ENCODE results near the gene ITSN2.
A peak's percentile ranks its signal among the peaks of the same experiment; 100 is the strongest.

ITSN2 gene

GRCh38 chr2:24262421-24262970, 97.8 kb downstream of the ITSN2 start:
- DNase-seq, result no peak

DNA sequence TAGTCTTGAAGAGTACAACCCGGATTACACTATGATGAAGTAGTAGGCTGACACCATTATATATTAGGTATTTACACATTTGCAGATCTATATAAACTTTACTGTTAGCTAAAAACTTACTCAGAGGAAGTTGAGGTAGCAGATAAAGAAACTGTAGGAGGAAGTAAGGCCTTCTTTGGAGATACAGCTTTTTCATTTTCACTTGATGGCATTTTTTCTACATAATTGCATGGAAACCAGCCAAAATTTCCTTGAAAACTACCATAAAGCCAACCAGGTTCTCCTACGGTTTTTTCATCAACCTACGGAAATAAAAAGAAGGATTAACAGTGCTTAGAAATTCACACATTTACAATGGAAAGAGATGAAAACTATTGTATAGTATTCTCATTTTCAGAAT, 98.9 kb downstream of the ITSN2 start:
- DNase-seq, result no peak

DNA sequence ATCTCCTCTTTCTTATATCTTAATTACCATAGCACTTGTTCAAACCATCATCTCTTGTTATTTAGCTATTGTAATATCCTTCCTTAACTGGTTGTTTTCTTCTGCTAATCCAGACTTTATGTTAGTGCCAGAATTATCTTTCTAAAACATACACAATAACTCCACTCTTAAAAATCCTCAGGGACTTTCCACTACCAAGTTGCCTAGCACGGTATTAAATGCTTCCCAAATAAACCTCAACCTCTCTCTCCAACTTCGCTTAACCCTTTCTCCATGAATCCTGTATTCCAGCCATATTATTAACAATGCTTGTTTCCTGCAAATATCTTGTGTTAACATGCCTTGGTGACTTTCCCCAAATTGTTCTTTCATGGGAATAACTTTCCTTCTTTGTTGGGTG, 101.0 kb downstream of the ITSN2 start:
- no peak for DNase-seq

GRCh38 chr2:24258718-24259117, 101.6 kb downstream of the ITSN2 start:
- DNase-seq, result no peak

GRCh38 chr2:24253303-24253919, 106.9 kb downstream of the ITSN2 start:
- no peak for DNase-seq

- no peak for DNase-seq
Measured at GRCh38 chr2:24247592-24247991, 112.7 kb downstream of the ITSN2 start.

DNA sequence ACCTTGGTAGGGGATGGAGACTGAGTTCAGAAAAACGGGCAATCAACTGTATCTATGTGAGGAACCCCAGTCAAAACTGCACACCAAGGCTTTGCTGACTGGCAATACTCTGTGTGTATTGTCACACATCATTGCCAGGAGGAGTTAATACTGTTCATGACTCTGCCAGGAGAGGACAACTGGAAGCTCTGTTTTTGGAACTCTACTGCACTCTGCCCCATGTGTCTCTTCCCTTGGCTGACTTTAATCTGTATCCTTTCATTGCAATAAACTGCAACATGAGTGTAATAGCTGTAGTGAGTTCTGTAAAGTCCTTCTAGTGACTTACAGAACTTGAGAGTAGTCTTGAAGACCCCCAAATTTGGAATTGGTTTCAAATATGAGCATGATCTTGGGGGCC, 113.2 kb downstream of the ITSN2 start:
- DNase-seq, result no peak

DNA sequence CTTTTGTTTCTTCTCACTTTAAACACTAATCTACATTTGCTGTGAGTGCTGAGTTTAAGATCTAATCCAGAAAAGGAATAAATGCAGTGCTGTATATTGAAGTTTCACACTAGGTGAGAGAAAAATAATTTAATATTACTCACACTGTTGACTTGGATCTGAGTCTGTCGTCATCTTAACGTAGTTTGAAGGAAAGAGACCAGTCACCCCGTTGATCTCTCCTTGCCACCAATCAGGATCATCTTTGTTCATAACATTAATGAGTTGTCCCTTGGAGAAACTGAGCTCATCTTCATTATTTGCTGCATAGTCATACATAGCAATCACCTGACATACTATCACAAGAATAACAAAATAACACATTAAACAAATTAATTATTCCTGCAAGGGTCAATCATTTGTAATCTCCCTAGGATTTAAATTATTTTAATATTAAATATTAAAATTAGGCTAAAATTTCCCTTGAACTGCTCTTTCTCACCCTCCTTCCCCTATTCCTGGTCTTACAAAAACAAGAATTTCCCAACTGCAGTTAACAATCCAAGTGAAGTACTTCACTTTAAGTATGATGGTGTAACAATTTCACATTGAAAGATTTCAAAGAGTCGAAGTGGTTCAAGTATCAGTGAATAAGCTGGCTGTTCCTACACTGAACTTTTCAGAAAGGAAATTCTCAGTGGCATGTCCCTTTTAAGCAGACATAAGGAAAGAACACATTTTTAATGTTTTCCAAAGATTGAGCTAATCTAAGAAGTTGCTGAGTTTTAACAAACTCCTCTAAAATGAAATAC, 114.2 kb downstream of the ITSN2 start:
- DNase-seq, result no peak

DNA sequence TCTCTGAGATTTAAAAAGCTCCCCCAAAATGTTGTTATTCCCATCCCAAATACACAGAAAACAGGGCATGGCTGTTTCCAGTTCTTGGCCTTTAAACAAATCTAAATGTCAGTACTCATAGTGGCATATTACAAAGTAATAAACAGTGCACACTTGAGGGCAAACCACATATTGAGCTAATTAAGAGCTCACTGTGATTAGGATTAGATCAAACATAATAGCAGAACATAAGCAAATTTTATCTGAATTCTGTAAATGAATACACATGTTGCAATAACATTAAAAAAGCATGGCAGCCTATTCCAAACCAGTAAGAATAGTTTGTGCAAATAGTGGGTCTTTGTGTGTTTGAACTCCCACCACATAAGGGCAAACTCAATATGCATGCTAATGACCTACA, 118.8 kb downstream of the ITSN2 start:
- DNase-seq, result no peak

- DNase-seq, result no peak
Measured at GRCh38 chr2:24239553-24239952, 120.8 kb downstream of the ITSN2 start.

- peak; percentile 82 for DNase-seq
Measured at GRCh38 chr2:24238158-24238557, 122.2 kb downstream of the ITSN2 start.

GRCh38 chr2:24237313-24237712, 123.0 kb downstream of the ITSN2 start:
- no peak for DNase-seq

DNA sequence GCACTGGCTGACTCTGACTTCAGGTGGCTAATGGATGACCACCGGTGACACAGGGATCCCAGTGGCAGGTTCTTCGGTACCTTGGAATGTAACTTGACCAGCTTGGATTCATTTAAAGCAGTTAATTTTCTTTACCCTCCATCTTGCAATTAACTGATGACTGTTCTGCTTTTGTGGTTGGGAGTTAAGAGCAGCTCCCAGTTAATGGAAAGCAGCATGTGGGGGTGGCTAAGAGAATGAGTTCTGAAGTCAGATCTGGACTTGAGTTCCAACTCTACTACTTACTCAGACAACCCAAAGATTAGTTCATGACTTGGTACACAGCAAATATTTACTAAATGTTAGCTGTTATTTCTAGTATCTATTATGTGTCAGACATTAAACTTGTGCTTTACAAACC, 127.0 kb downstream of the ITSN2 start:
- no peak for DNase-seq

- no peak for DNase-seq
Measured at GRCh38 chr2:24231461-24231881, 128.9 kb downstream of the ITSN2 start.

DNA sequence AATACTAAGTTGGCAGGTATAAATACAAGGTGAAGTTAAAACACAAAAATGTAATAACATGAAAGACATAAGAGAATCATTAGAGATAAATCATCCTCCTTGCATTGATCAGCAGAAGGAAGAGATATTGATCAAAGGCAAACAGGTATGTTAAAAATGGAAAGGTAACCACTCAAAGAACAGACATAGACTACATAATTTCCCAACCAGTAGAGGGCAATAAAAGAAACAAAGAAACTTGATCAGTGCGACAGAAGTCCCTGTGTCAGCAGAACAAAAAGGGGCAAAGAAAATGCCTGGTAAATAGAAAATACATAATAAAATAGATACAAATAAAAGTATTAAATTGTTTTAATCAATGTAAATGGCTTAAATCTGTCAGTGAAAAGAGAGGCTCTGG, 131.9 kb downstream of the ITSN2 start:
- DNase-seq, result peak; percentile 13

DNA sequence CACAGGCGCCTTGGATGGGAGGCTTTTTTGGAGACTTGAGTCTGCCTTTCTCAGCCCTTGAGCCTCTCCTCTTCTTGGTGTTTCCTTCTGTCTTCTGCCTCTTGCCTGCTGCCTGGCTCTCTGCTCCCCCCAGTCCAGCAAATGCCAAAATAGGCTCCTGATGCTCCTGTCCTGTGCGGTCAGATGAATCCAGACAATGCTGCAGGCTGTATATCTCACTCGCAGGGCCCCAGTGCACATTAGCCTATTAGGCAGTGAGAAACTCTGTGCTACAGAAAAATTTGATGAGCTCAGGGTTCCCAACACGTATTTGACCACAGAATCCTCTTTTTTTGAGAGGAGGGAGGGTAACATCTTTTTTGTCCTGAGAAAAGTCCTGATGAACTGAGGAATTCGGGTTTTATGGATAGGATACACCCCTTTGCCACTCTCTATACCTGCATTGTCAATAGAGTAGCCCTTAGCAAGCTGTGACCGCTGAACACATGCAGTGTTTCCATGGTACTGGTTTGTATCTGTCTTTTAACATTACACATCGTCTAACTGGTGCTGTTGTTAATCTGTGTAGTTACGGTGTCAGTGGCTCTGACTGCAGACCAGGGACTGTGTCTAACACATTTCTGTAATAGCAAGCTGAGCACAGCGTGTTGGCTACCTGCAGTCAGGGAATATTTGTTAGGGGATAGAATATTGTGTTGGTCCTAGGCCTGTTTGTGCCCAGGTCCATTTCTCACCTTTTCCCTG, 134.7 kb downstream of the ITSN2 start:
- DNase-seq, result no peak

DNA sequence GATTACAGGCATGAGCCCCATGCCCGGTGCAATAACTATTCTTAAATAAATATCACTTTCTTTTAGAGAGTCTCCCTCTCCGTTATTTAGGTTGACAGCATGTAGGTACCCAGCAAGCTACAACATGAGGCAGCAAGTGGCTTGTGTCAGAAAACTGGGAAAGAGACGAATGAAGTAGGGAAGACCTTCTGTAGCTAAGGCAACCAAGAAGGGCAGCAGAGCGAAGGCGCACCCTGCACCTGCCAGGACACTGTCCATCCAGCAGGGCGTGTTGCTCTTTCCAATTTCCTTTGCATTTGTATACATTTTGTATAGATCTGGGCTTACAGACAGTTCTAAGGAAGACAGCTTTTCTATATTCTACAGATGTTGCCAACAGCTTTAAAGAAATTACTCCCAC, 137.4 kb downstream of the ITSN2 start:
- DNase-seq, result no peak

- no peak for DNase-seq
Measured at GRCh38 chr2:24221343-24222050, 138.8 kb downstream of the ITSN2 start.

DNA sequence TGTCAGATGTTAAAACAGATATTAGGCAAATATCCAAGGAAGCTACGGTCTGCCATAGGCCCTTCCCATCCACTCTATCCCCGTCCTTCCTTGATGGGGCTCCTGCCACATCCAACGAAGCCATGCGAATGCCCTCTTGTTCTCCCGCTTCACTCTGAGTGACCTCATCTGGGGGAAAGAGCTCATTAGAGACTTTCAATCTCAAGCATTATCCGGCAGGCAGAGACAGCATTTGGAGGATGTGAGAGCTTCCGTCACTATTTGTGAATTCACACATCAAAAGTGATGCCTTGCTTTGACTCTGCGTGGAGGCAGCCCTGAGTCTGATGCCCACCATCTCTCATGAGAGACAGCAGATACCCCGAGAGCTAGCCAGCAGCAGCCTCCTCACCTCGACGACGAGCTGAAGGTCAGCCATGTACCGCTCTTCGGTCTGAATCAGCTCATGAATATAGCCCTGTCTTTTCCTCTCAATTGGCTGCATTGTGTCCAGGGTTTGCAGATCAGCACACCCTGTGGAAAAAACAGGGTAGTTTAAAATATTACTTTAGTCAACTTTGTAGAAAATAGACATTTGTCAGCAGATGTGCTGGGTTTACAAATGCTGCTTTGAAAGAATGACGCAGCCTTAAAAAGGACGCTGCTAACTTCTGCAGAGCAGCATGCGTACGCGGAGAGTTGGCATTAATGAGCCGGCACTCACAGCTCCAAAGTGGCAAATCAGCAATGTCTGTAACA, 139.6 kb downstream of the ITSN2 start:
- no peak for DNase-seq

GRCh38 chr2:24214880-24215279, 145.5 kb downstream of the ITSN2 start:
- no peak for DNase-seq

GRCh38 chr2:24211408-24211807, 148.9 kb downstream of the ITSN2 start:
- DNase-seq, result no peak

DNA sequence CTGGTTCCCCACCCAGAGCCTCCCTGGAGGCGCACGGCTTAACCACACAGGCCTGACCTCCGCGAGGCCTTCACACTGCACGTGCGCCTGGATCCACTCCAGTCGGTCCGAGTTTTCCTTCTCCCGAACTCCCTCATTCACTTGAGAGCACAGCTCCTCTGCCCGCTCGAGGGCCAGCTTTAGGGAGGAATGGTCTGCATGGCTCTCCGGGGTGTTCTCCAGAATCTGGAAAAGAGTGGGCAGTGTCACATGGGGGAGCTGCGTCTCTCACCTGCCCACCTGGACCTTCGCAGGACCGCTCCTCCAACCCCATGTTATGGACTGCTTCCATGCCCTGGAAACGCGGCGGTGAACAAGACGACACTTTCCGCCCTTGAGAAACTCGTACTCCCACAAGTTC, 149.6 kb downstream of the ITSN2 start:
- DNase-seq, result no peak
